Sigmoid colon (tissue), 4 donors: ENCODE results near the gene SLC39A7.

Source experiments
- POLR2A ChIP-seq, 2 donors: fragments of 450-650 bp; IDR thresholded peaks; one replicate each; pipeline ENCODE4 v1.6.1; 2016; ENCODE audit warnings: antibody characterized with exemption in 2 of 2, mild to moderate bottlenecking in 2 of 2, moderate library complexity in 2 of 2
- POLR2AphosphoS5 ChIP-seq, 4 donors: sonication (generic); formaldehyde crosslinking; IDR thresholded peaks; one replicate each; pipeline ENCODE4 v1.6.1; 2017; ENCODE audit warnings: antibody characterized with exemption in 4 of 4
- TF ChIP-seq, protein P1 (sequence below), 4 experiments: fragments of 450-650 bp in 3 of 4; fragments of 200-600 bp in 1 of 4; IDR thresholded peaks; one replicate each; pipeline ENCODE4 v1.5.1; 2016 to 2019; ENCODE audit warnings: antibody characterized with exemption in 4 of 4, mild to moderate bottlenecking in 3 of 4, moderate library complexity in 2 of 4

DNA sequence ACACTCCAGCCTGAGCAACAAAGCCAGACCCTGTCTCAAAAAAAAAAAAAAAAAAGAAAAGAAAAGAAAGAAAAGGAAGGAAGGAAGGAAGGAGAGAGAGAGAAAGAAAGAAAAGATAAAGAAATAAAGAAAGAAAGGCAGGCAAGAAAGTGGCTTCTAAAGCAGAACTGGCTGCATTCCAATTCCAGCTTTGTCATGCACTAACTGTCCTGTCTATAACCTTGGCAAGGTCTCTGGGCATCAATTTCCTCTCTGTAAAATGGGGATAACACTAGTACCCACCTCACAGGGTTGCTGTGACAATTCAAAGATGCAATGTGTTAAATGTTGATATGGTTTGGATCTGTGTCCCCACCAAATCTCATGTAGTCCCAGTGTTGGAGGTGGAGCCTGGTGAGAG, 35.7 kb downstream of the SLC39A7 start:
- no peak for TF ChIP-seq POLR2A (IDR thresholded peaks at IDR 0.05)
- TF ChIP-seq, protein P1, sequence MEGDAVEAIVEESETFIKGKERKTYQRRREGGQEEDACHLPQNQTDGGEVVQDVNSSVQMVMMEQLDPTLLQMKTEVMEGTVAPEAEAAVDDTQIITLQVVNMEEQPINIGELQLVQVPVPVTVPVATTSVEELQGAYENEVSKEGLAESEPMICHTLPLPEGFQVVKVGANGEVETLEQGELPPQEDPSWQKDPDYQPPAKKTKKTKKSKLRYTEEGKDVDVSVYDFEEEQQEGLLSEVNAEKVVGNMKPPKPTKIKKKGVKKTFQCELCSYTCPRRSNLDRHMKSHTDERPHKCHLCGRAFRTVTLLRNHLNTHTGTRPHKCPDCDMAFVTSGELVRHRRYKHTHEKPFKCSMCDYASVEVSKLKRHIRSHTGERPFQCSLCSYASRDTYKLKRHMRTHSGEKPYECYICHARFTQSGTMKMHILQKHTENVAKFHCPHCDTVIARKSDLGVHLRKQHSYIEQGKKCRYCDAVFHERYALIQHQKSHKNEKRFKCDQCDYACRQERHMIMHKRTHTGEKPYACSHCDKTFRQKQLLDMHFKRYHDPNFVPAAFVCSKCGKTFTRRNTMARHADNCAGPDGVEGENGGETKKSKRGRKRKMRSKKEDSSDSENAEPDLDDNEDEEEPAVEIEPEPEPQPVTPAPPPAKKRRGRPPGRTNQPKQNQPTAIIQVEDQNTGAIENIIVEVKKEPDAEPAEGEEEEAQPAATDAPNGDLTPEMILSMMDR (IDR thresholded peaks at IDR 0.05): no peak
- no peak for TF ChIP-seq POLR2AphosphoS5 (IDR thresholded peaks at IDR 0.05)
